GM08714 (cell line): ENCODE measurements around the gene KRTAP2-2.

Experiments used
- H3K4me3 ChIP-seq: fragments of 200-500 bp; sonication (Bioruptor generic); 2 replicates; pipeline ENCODE4 v1.5.1; 2014; ENCODE audit warnings: mild to moderate bottlenecking, low read length, inconsistent platforms
- ZNF274 ChIP-seq: IDR thresholded peaks from 2 replicates; pipeline ENCODE4 v1.6.1; 2012; ENCODE audit warnings: mild to moderate bottlenecking, low read depth, low read length

The KRTAP2-2 gene

GRCh38 chr17:41018541-41018940, 36.5 kb downstream of the KRTAP2-2 start:
- no peak for TF ChIP-seq ZNF274

GRCh38 chr17:41016578-41017215, 38.3 kb downstream of the KRTAP2-2 start:
- TF ChIP-seq ZNF274 = no peak
- no peak overlapping the region for H3K4me3 ChIP-seq

More at GRCh38 chr17:41018541-41018940, 36.5 kb downstream of the KRTAP2-2 start:
- H3K4me3 ChIP-seq = no peak overlapping the region

GRCh38 chr17:41015454-41015853, 39.6 kb downstream of the KRTAP2-2 start:
- TF ChIP-seq ZNF274 = no peak

GRCh38 chr17:41013606-41014005, 41.4 kb downstream of the KRTAP2-2 start:
- H3K4me3 ChIP-seq = no peak overlapping the region
- TF ChIP-seq ZNF274 = no peak

More at GRCh38 chr17:41015454-41015853, 39.6 kb downstream of the KRTAP2-2 start:
- no peak overlapping the region for H3K4me3 ChIP-seq

GRCh38 chr17:41013181-41013580, 41.8 kb downstream of the KRTAP2-2 start:
- no peak for TF ChIP-seq ZNF274
- H3K4me3 ChIP-seq = no peak overlapping the region

GRCh38 chr17:41012326-41013120, 42.5 kb downstream of the KRTAP2-2 start:
- no peak for TF ChIP-seq ZNF274
- H3K4me3 ChIP-seq = no peak overlapping the region

- no peak overlapping the region for H3K4me3 ChIP-seq
- no peak for TF ChIP-seq ZNF274
Measured at GRCh38 chr17:41010441-41010840, 44.6 kb downstream of the KRTAP2-2 start.

GRCh38 chr17:41009936-41010335, 45.1 kb downstream of the KRTAP2-2 start:
- TF ChIP-seq ZNF274 = no peak
- H3K4me3 ChIP-seq = no peak overlapping the region

GRCh38 chr17:41009301-41009760, 45.7 kb downstream of the KRTAP2-2 start:
- TF ChIP-seq ZNF274 = no peak
- H3K4me3 ChIP-seq = no peak overlapping the region

- no peak within 1 kb of the TSS for H3K4me3 ChIP-seq
- no peak for TF ChIP-seq ZNF274
Measured at GRCh38 chr17:41008811-41009210, 46.2 kb downstream of the KRTAP2-2 start, which contains the start of gene KRTAP3-1. TSS of gene KRTAP3-1 (minus strand) at chr17:41009128. CDS start at chr17:41009074, 54 bp downstream.
